ENCODE results near the gene JADE3. TPM values are rescaled to one million over a fixed set of nuclear protein-coding genes. Genes with fewer than 3 reads are reported as not detected.
"Not testable (repeated sequence)": the region's sequence is repeated elsewhere in the genome, so short reads cannot be mapped to it uniquely, and the experiment has no call there.

The JADE3 gene
- total and polyA plus RNA-seq, 2 experiments from 2014 or later: 6.4 to 18.6 TPM

DNA sequence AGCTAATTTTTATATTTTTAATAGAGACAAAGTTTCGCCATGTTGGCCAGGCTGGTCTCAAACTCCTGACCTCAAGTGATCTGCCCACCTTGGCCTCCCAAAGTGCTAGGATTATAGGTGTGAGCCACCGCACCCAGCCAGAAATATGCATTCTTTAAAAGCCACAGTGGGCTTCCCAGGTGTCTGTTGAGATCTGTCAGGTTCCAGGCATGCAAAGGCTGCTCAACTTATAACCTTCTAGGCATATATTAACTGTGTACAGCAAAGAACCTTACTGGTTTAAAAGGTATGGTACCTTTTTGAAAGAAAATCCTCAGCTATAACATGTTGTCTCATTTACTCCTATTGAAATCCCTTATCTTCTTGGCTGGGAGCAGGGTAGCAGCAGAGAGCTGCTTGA is 42.5 kb downstream of the JADE3 start:
- Histone ChIP-seq H3K4me2 (no peak overlapping the region), H3K36me3 (replicated peaks; ENCODE audit: insufficient read depth, low read depth) (no peaks in the 10 kb centered on the region), H3K27ac (no peak overlapping the region), H3K9me2 (replicated peaks; ENCODE audit: insufficient read depth) (no peaks in the 10 kb centered on the region), H3K9me3 (ENCODE audit: low read depth) (no peaks in the 10 kb centered on the region), H3K27me3 (no peaks in the 10 kb centered on the region), H4K20me1 (ENCODE audit: insufficient read depth, poor library complexity, severe bottlenecking) (no peaks in the 10 kb centered on the region), H3K4me3 (no peak overlapping the region), H3K79me2 (peaks cover 67% of the 10 kb centered on the region), H3K4me1 (ENCODE audit: insufficient read depth) (peaks cover 13% of the 10 kb centered on the region), H2AFZ (no peak overlapping the region)
- 62% methylated on average over 2 of the region's 2 CpGs for WGBS (ENCODE audit: low lambda C conversion rate, missing lambda C conversion rate)
- no peak for DNase-seq (ENCODE audit: low spot score)
- TF ChIP-seq EZH2 (IDR thresholded peaks at IDR 0.05; ENCODE audit: borderline replicate concordance) (no peak), EZH2phosphoT487 (IDR thresholded peaks at IDR 0.05; ENCODE audit: low read depth, severe bottlenecking, unreplicated experiment) (no peak)
- TF ChIP-seq, protein P1, sequence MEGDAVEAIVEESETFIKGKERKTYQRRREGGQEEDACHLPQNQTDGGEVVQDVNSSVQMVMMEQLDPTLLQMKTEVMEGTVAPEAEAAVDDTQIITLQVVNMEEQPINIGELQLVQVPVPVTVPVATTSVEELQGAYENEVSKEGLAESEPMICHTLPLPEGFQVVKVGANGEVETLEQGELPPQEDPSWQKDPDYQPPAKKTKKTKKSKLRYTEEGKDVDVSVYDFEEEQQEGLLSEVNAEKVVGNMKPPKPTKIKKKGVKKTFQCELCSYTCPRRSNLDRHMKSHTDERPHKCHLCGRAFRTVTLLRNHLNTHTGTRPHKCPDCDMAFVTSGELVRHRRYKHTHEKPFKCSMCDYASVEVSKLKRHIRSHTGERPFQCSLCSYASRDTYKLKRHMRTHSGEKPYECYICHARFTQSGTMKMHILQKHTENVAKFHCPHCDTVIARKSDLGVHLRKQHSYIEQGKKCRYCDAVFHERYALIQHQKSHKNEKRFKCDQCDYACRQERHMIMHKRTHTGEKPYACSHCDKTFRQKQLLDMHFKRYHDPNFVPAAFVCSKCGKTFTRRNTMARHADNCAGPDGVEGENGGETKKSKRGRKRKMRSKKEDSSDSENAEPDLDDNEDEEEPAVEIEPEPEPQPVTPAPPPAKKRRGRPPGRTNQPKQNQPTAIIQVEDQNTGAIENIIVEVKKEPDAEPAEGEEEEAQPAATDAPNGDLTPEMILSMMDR (IDR thresholded peaks at IDR 0.05; ENCODE audit: poor library complexity): no peak

DNA sequence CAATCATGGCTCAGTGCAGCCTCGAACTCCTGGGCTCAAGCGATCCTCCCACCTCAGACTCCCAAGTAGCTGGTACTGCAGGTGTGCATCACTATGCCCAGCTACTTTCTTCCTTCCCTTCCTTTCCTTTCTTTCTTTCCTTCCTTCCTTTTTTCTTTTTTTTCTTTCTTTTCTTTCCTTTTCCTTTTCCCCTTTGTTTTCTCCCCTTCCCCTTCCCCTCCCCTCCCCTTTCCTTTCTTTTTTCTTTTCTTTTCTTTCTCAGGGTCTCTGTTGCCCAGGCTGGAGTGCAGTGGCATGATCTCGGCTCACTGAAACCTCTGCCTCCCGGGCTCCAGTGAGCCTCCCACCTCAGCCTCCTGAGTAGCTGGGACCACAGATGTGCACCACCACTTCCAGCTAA is 44.4 kb downstream of the JADE3 start:
- DNase-seq (ENCODE audit: low spot score); H3K9me2 ChIP-seq (replicated peaks; ENCODE audit: insufficient read depth); H3K27ac ChIP-seq; H3K27me3 ChIP-seq; H3K36me3 ChIP-seq (replicated peaks; ENCODE audit: insufficient read depth, low read depth); H3K4me3 ChIP-seq; H2AFZ ChIP-seq; H3K9me3 ChIP-seq (ENCODE audit: low read depth); H3K4me2 ChIP-seq; H4K20me1 ChIP-seq (ENCODE audit: insufficient read depth, poor library complexity, severe bottlenecking): not testable (repeated sequence)
- 89% methylated on average over 4 of the region's 4 CpGs for WGBS (ENCODE audit: low lambda C conversion rate, missing lambda C conversion rate)
- peaks cover 13% of the 10 kb centered on the region for H3K4me1 ChIP-seq (ENCODE audit: insufficient read depth)
- peaks cover 72% of the 10 kb centered on the region for H3K79me2 ChIP-seq

DNA sequence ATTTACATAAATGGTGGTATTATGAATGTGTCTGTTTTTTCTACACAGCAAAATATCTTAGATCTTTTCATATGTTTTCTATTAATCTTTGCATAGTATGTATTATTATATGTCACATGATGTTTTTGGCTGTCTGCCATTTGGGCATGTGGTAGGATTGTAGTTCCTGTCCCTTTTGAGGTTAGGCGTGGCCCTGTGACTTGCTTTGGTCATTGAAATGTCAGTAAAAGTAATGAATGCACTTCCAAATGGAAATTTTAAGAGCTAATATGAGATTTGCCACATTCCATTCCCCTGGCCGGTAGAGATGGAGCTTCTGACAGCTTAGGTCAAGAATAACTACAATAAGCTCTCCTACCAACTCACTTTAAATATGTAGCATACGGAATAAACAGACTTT is 45.1 kb downstream of the JADE3 start:
- no peaks in the 10 kb centered on the region for H3K9me3 ChIP-seq (ENCODE audit: low read depth)
- H3K4me3 ChIP-seq: no peak overlapping the region
- peaks cover 74% of the 10 kb centered on the region for H3K79me2 ChIP-seq
- no peaks in the 10 kb centered on the region for H3K36me3 ChIP-seq (replicated peaks; ENCODE audit: insufficient read depth, low read depth)
- WGBS (ENCODE audit: low lambda C conversion rate, missing lambda C conversion rate): 70% methylated on average over 3 of the region's 3 CpGs
- H3K4me2 ChIP-seq: no peak overlapping the region
- TF ChIP-seq EZH2phosphoT487 (IDR thresholded peaks at IDR 0.05; ENCODE audit: low read depth, severe bottlenecking, unreplicated experiment) (no peak), EZH2 (IDR thresholded peaks at IDR 0.05; ENCODE audit: borderline replicate concordance) (no peak)
- TF ChIP-seq, protein P1 (IDR thresholded peaks at IDR 0.05; ENCODE audit: poor library complexity): no peak
- no peak overlapping the region for H3K27ac ChIP-seq
- DNase-seq (ENCODE audit: low spot score): no peak
- peaks cover 13% of the 10 kb centered on the region for H3K4me1 ChIP-seq (ENCODE audit: insufficient read depth)
- H4K20me1 ChIP-seq (ENCODE audit: insufficient read depth, poor library complexity, severe bottlenecking): no peaks in the 10 kb centered on the region
- no peaks in the 10 kb centered on the region for H3K27me3 ChIP-seq
- no peak overlapping the region for H2AFZ ChIP-seq
- no peaks in the 10 kb centered on the region for H3K9me2 ChIP-seq (replicated peaks; ENCODE audit: insufficient read depth)

DNA sequence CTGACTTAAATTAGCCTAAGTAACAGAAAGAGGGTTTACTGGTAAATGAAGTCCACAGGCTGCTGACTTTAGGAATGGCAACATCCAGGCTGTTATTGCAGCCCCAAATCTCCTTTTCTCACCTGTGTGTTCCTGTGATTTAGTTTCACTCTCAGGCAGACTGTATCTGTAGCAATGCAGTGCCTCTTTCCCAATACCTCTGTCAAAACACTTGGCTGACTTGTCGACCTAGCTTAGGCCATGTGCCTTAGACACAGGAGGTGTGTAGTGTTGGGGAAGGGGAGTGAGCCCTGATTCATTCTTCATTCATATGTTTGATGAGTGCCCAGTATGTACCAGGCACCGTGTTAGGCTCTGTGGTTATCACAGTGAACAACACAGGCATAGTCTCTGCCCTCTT is 46.9 kb downstream of the JADE3 start:
- H3K27me3 ChIP-seq: no peaks in the 10 kb centered on the region
- H2AFZ ChIP-seq: no peak overlapping the region
- no peaks in the 10 kb centered on the region for H3K9me2 ChIP-seq (replicated peaks; ENCODE audit: insufficient read depth)
- H3K27ac ChIP-seq: no peak overlapping the region
- WGBS (ENCODE audit: low lambda C conversion rate, missing lambda C conversion rate): 58% methylated on average over 2 of the region's 2 CpGs
- no peak for DNase-seq (ENCODE audit: low spot score)
- H3K36me3 ChIP-seq (replicated peaks; ENCODE audit: insufficient read depth, low read depth): no peaks in the 10 kb centered on the region
- TF ChIP-seq, protein P1 (IDR thresholded peaks at IDR 0.05; ENCODE audit: poor library complexity): no peak
- no peak for TF ChIP-seq EZH2 (IDR thresholded peaks at IDR 0.05; ENCODE audit: borderline replicate concordance)
- TF ChIP-seq EZH2phosphoT487 (IDR thresholded peaks at IDR 0.05; ENCODE audit: low read depth, severe bottlenecking, unreplicated experiment): no peak
- H3K4me3 ChIP-seq: no peak overlapping the region
- H3K4me2 ChIP-seq: no peak overlapping the region
- no peaks in the 10 kb centered on the region for H3K9me3 ChIP-seq (ENCODE audit: low read depth)
- H4K20me1 ChIP-seq (ENCODE audit: insufficient read depth, poor library complexity, severe bottlenecking): no peaks in the 10 kb centered on the region
- H3K4me1 ChIP-seq (ENCODE audit: insufficient read depth): peaks cover 7% of the 10 kb centered on the region
- H3K79me2 ChIP-seq: peaks cover 84% of the 10 kb centered on the region
